Measurements from ENCODE around the gene SP110. TPM values are rescaled to one million over a fixed set of nuclear protein-coding genes. Genes with fewer than 3 reads are reported as not detected.
"Not testable (repeated sequence)": the region's sequence is repeated elsewhere in the genome, so short reads cannot be mapped to it uniquely, and the experiment has no call there.

Gene SP110
- total and polyA plus RNA-seq, 2 of the 4 experiments (the other 2 are of a cell fraction): 9.3 to 10.2 TPM

GRCh38 chr2:230120376-230120775 is 99.4 kb downstream of the SP110 start:
- H3K79me1 ChIP-seq (ENCODE audit: low read depth in 1 of 2, low read length in 2 of 2); H3K27me3 ChIP-seq (ENCODE audit: control insufficient read depth, insufficient read depth, low read length); H3K9me1 ChIP-seq (ENCODE audit: insufficient read depth, low read length); H3K9ac ChIP-seq (ENCODE audit: low read depth, low read length); H3K36me3 ChIP-seq (ENCODE audit: control insufficient read depth, insufficient read depth, low read length); H3K9me3 ChIP-seq (ENCODE audit: control insufficient read depth, insufficient read depth, low read length); H3K56ac ChIP-seq (ENCODE audit: extremely low read depth, insufficient read depth, low read length); BruUV-seq (replicated peaks); H3K18ac ChIP-seq (ENCODE audit: low read depth, low read length); ATAC-seq (ENCODE audit: low read depth); H2BK5ac ChIP-seq (ENCODE audit: low read depth, low read length, poor library complexity, severe bottlenecking); H2BK120ac ChIP-seq (ENCODE audit: low read depth, low read length); H3K23ac ChIP-seq (ENCODE audit: low read depth, low read length); H2BK15ac ChIP-seq (ENCODE audit: low read depth, low read length); CTCF ChIA-PET; H3K4me2 ChIP-seq (ENCODE audit: low read depth, low read length); POLR2A ChIA-PET (ENCODE audit: unreplicated experiment); H3K4me1 ChIP-seq (ENCODE audit: control insufficient read depth, insufficient read depth, low read length); H4K91ac ChIP-seq (ENCODE audit: insufficient read depth, low read depth, low read length); intact Hi-C loops (cut with micrococcal nuclease); H4K20me1 ChIP-seq (ENCODE audit: insufficient read depth, low read length); DNase-seq; H3K27ac ChIP-seq (ENCODE audit: insufficient read depth, low read length); dilution Hi-C loops (cut with HindIII; ENCODE audit: low sequenced_read_pairs, unreplicated experiment); H4K8ac ChIP-seq (ENCODE audit: low read depth in 2 of 2, low read length in 2 of 2); H2AFZ ChIP-seq (replicated peaks; ENCODE audit: low read length, poor library complexity); H2AK5ac ChIP-seq (ENCODE audit: low read depth, low read length); H2BK20ac ChIP-seq (ENCODE audit: low read depth, low read length); H3K4ac ChIP-seq (ENCODE audit: low read depth, low read length); H3K14ac ChIP-seq (replicated peaks; ENCODE audit: low read depth, low read length); H3K4me3 ChIP-seq (ENCODE audit: insufficient read depth, low read depth, low read length); H2AK9ac ChIP-seq (replicated peaks; ENCODE audit: low read depth, low read length, poor library complexity); H4K5ac ChIP-seq (ENCODE audit: low read depth, low read length); in situ Hi-C loops (cut with MboI; ENCODE audit: low sequenced_read_pairs): not testable (repeated sequence)
- WGBS, 2 experiments (ENCODE audit: extremely low coverage in 2 of 2, insufficient read length in 1 of 2): 100% methylated on average over 1 of the region's 2 CpGs; no CpG with 5 or more reads in 1 of the 2 experiments

GRCh38 chr2:230119827-230120226 is 100.0 kb downstream of the SP110 start:
- H4K8ac ChIP-seq (ENCODE audit: low read depth in 2 of 2, low read length in 2 of 2); H3K18ac ChIP-seq (ENCODE audit: low read depth, low read length); in situ Hi-C loops (cut with MboI; ENCODE audit: low sequenced_read_pairs); H2AFZ ChIP-seq (replicated peaks; ENCODE audit: low read length, poor library complexity); H4K20me1 ChIP-seq (ENCODE audit: insufficient read depth, low read length); CTCF ChIA-PET; H2AK5ac ChIP-seq (ENCODE audit: low read depth, low read length); ATAC-seq (ENCODE audit: low read depth); H3K79me1 ChIP-seq (ENCODE audit: low read depth in 1 of 2, low read length in 2 of 2); H3K36me3 ChIP-seq (ENCODE audit: control insufficient read depth, insufficient read depth, low read length); dilution Hi-C loops (cut with HindIII; ENCODE audit: low sequenced_read_pairs, unreplicated experiment); H2BK20ac ChIP-seq (ENCODE audit: low read depth, low read length); H3K4me2 ChIP-seq (ENCODE audit: low read depth, low read length); H4K5ac ChIP-seq (ENCODE audit: low read depth, low read length); H2BK15ac ChIP-seq (ENCODE audit: low read depth, low read length); H3K27me3 ChIP-seq (ENCODE audit: control insufficient read depth, insufficient read depth, low read length); BruUV-seq (replicated peaks); H3K56ac ChIP-seq (ENCODE audit: extremely low read depth, insufficient read depth, low read length); H3K4me1 ChIP-seq (ENCODE audit: control insufficient read depth, insufficient read depth, low read length); intact Hi-C loops (cut with micrococcal nuclease); DNase-seq; H3K27ac ChIP-seq (ENCODE audit: insufficient read depth, low read length); H3K9ac ChIP-seq (ENCODE audit: low read depth, low read length); H3K9me1 ChIP-seq (ENCODE audit: insufficient read depth, low read length); H2AK9ac ChIP-seq (replicated peaks; ENCODE audit: low read depth, low read length, poor library complexity); POLR2A ChIA-PET (ENCODE audit: unreplicated experiment); H2BK5ac ChIP-seq (ENCODE audit: low read depth, low read length, poor library complexity, severe bottlenecking); H4K91ac ChIP-seq (ENCODE audit: insufficient read depth, low read depth, low read length); H3K14ac ChIP-seq (replicated peaks; ENCODE audit: low read depth, low read length); H3K9me3 ChIP-seq (ENCODE audit: control insufficient read depth, insufficient read depth, low read length); H2BK120ac ChIP-seq (ENCODE audit: low read depth, low read length); H3K23ac ChIP-seq (ENCODE audit: low read depth, low read length); H3K4ac ChIP-seq (ENCODE audit: low read depth, low read length); H3K4me3 ChIP-seq (ENCODE audit: insufficient read depth, low read depth, low read length): not testable (repeated sequence)
- no CpG with 5 or more reads among the region's 1 CpG for WGBS, 2 experiments (ENCODE audit: extremely low coverage in 2 of 2, insufficient read length in 1 of 2)
